Esophagus (tissue), 2 donors: ENCODE measurements around the gene LDHAL6B. TPM values are rescaled to one million over a fixed set of nuclear protein-coding genes. Genes with fewer than 3 reads are reported as not detected.

ENCODE experiments used
- H3K27ac ChIP-seq, 2 donors: one replicate each; pipeline ENCODE4 v1.5.1; 2013; ENCODE audit warnings: low read depth in 2 of 2, mild to moderate bottlenecking in 2 of 2, inconsistent platforms in 1 of 2, low read length in 1 of 2, moderate library complexity in 1 of 2
- H3K27me3 ChIP-seq, 2 donors: one replicate each; pipeline ENCODE4 v1.6.1; 2013; ENCODE audit warnings: low read length in 2 of 2, control low read depth in 1 of 2, mild to moderate bottlenecking in 1 of 2; ENCODE audit not compliant: insufficient read depth in 2 of 2, control insufficient read depth in 1 of 2
- H3K36me3 ChIP-seq, 2 donors: one replicate each; pipeline ENCODE4 v1.6.1; 2013; ENCODE audit warnings: low read length in 1 of 2; ENCODE audit not compliant: control insufficient read depth in 2 of 2, insufficient read depth in 2 of 2
- H3K4me1 ChIP-seq, 2 donors: one replicate each; pipeline ENCODE4 v1.6.1; 2013; ENCODE audit warnings: low read length in 1 of 2; ENCODE audit not compliant: control insufficient read depth in 2 of 2, insufficient read depth in 2 of 2
- H3K4me3 ChIP-seq, 2 donors: one replicate each; pipeline ENCODE4 v1.5.1; 2013; ENCODE audit warnings: low read length in 2 of 2, mild to moderate bottlenecking in 2 of 2, low read depth in 1 of 2, moderate library complexity in 1 of 2
- H3K9me3 ChIP-seq, 2 donors: one replicate each; pipeline ENCODE4 v1.6.1; 2013; ENCODE audit warnings: mild to moderate bottlenecking in 2 of 2, low read depth in 1 of 2, low read length in 1 of 2, moderate library complexity in 1 of 2; ENCODE audit not compliant: control insufficient read depth in 2 of 2, insufficient read depth in 1 of 2
- WGBS, 2 donors: extraction: QIAGEN DNeasy Blood & Tissue Kit; methylation state at CpG; one replicate each; pipeline ENCODE4 v1.1.7; 2013; 5-methylcytosine and 5-hydroxymethylcytosine counted together
- polyA plus RNA-seq, 2 donors: library from polyadenylated mRNA; stranded (reverse); fragments of 200-250 nt; gene quantifications; one replicate each; pipeline ENCODE4 v1.2.3, GENCODE V29; 2013
- donor health status: healthy with polysubstance abuse.
- donor health status: Bipolar disorder and iron deficiency.

Gene LDHAL6B
- polyA plus RNA-seq, 2 donors = not detected

- Histone ChIP-seq H3K27ac (no peak overlapping the region), H3K36me3 (peaks cover 5 to 23% of the 10 kb centered on the region in 2 donors), H3K4me3 (no peak overlapping the region), H3K4me1 (no peaks in the 10 kb centered on the region), H3K27me3 (no peaks in the 10 kb centered on the region), H3K9me3 (no peaks in the 10 kb centered on the region)
- 83 to 84% methylated on average over 9 of the region's 9 CpGs for WGBS, 2 donors
These were observed 612 bp upstream of the LDHAL6B start for GRCh38 chr15:59205839-59206622.

DNA sequence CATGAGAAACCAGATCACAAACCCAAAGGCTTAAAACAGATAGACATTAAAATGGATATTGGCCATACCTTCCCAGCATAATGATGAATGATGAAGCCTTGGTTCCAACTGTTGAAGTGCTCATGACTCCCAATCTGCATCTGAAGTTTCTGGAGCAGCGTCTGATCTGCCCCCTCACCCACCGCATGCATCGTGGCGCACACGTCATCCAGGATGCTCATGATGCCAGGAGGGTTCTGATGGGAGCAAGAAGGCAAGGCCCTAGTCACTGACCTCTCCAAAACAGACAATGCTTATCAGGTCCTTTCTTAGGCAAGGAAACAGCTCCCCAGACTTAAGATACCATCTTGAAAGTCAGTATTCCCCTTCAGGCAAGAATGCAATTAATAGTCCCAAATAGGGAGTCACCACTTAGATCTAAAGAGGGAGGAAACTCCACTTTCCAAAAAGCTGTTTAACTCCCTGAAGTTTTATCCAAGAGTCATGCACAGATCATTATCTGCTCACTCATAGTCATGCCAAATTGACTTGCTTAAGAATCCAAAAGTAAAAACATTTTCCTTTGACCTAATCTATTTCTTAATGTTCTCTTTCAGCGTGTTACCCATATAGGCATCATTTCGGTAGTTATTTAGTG, 2.1 kb downstream of the LDHAL6B start:
- 97% methylated on average over 7 of the region's 7 CpGs for WGBS, 2 donors
- Histone ChIP-seq H3K27me3 (no peaks in the 10 kb centered on the region), H3K4me3 (no peak overlapping the region), H3K27ac (no peak overlapping the region), H3K9me3 (no peaks in the 10 kb centered on the region), H3K4me1 (no peaks in the 10 kb centered on the region), H3K36me3 (peaks cover 5 to 20% of the 10 kb centered on the region in 2 donors)

GRCh38 chr15:59210186-59210585, 3.5 kb downstream of the LDHAL6B start:
- H3K4me3 ChIP-seq = no peak overlapping the region
- H3K27ac ChIP-seq = no peak overlapping the region
- H3K4me1 ChIP-seq = no peaks in the 10 kb centered on the region
- H3K36me3 ChIP-seq = peaks cover 3 to 12% of the 10 kb centered on the region in 2 donors
- 93 to 95% methylated on average over 2 of the region's 2 CpGs for WGBS, 2 donors
- no peaks in the 10 kb centered on the region for H3K9me3 ChIP-seq
- H3K27me3 ChIP-seq = no peaks in the 10 kb centered on the region

- Histone ChIP-seq H3K27ac (no peak overlapping the region), H3K27me3 (no peaks in the 10 kb centered on the region), H3K36me3 (peaks cover 4% of the 10 kb centered on the region in 2 donors), H3K4me3 (no peak overlapping the region), H3K4me1 (no peaks in the 10 kb centered on the region), H3K9me3 (no peaks in the 10 kb centered on the region)
- 89 to 93% methylated on average over 5 of the region's 5 CpGs for WGBS, 2 donors
These were observed 10.3 kb downstream of the LDHAL6B start for GRCh38 chr15:59216911-59217310.

DNA sequence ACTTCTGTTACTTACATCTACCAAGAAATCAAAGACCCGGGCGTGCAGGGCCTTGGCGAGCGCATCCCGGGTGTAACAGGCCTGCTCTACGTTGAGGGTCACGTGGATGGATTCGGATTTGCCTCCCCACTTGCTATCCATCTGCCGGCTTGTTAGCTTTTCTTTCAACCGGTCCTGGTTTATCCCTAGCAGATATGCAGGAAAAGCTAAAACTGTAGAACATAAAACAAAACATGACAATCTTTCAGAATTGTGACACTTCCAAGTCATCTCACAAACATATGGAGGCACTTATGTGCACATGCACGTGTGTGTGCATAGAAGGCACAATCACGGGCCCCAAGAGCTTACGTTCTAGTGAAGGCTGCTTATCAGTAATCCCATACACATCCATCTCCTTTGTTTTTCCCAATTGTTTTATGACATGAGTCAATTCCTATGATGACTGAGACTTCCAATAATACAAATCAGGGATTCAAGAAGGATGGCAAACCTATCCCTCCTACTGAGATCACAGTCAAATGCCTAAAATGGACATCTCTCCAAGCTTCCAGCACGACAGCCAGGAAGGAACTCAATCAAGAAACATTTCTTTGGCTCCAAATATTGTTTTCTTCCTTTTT, 11.3 kb downstream of the LDHAL6B start:
- no peak overlapping the region for H3K27ac ChIP-seq
- H3K36me3 ChIP-seq = peaks cover 4 to 6% of the 10 kb centered on the region in 2 donors
- no peak overlapping the region for H3K4me3 ChIP-seq
- H3K9me3 ChIP-seq = no peaks in the 10 kb centered on the region
- no peaks in the 10 kb centered on the region for H3K27me3 ChIP-seq
- 93% methylated on average over 14 of the region's 14 CpGs for WGBS, 2 donors
- no peaks in the 10 kb centered on the region for H3K4me1 ChIP-seq

DNA sequence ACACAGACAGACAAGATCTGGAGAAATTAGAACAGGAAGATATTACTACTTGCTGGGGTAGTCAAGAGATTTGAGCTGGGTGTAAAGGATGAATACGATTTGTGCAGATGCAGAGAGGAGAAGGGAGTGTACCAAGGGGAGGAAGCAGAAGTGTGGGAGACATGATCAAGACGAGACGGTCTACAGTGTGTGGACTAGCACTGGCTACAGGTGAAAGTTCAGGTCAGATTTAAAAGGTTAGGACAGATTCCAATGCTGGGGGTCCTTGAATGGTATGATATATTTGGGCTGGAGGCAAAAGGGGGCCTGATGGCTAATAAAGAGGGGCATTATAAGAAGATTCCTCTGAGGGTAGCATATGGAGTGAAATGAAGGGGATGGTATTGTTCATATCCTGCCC, 12.1 kb downstream of the LDHAL6B start:
- no peaks in the 10 kb centered on the region for H3K4me1 ChIP-seq
- H3K4me3 ChIP-seq = no peak overlapping the region
- no peaks in the 10 kb centered on the region for H3K9me3 ChIP-seq
- H3K27me3 ChIP-seq = no peaks in the 10 kb centered on the region
- WGBS, 2 donors = 87 to 97% methylated on average over 3 of the region's 3 CpGs
- H3K27ac ChIP-seq = no peak overlapping the region
- peaks cover 5 to 7% of the 10 kb centered on the region in 2 donors for H3K36me3 ChIP-seq

DNA sequence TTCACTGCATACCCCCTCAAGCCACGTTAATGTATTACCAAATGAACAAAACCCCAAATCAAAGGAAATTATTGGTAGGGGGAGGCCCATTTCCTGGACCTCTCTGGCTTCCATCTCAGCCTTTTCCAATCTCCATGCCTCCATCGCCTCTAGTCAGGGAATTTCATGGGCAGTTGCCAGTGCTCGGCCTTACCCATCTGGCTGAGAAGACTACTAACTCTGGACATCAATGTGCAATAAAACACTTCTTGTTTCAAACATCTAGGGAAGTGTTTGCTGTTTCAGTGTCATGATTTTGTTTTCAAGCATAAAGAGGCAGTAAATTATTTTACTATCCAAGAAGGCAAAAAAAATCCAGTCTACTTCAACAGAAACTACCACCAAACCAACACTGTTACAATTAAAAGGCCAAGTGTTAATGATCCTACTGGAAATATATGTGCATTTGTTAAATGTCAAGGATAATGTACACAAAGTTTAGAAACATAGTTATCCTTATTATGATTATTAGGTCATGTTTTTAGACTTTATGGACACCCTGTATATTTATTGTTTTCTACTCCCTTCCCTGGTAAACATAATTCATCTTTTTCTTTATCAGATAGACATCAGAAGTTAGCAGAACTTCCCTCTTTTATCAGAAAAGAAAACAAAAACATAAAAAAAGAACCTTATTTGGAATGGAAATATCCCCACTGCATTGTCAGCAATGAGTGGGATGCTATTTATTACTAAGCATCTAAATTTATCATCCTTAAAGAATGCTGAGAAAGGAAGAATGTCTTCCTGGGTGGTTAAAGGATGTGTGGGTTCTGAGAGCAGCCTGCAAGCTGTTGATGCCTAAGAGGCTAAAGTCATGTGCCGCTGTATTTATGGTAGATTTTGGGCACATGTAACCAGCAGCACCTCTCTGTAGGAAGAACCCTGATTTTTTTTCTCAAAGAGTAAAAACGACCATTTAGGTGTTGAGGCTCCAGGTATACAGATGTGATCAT, 15.2 kb downstream of the LDHAL6B start:
- Histone ChIP-seq H3K27ac (no peak overlapping the region), H3K9me3 (no peaks in the 10 kb centered on the region), H3K27me3 (no peaks in the 10 kb centered on the region), H3K36me3 (peaks cover 10 to 12% of the 10 kb centered on the region in 2 donors), H3K4me3 (no peak overlapping the region), H3K4me1 (no peaks in the 10 kb centered on the region)
- WGBS, 2 donors = 78 to 80% methylated on average over 5 of the region's 5 CpGs

DNA sequence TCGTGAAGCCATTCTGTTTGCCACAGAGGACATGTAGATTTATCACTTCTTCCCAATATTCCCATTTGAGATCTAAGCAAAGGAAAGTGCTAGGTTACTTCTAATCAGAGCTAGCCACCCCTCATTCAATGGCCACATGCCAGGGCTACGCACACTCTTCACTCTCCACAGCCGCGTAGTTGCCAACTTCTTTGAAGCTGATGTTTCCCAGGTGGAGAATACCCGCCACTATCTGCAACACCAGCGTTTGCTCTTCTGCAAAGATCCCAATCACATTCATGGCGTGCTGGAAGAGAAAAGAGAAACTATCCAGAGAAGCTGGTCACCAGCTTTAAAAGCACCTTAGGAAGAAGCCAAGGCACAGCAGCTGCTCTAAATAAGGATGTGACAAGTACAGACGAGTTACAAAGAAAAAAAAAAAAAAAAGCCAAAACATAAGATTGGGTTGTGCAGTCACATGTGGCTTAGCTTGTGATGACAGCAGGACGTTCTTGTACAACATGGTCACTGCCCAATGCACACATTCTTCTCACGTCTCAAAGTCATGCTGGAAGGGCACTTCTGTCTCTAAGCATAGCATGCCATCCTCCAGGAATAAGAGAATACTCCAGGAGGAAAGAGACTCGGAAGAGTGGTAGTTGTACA, 16.4 kb downstream of the LDHAL6B start:
- no peaks in the 10 kb centered on the region for H3K27me3 ChIP-seq
- H3K9me3 ChIP-seq = no peaks in the 10 kb centered on the region
- H3K36me3 ChIP-seq = peaks cover 10% of the 10 kb centered on the region in 2 donors
- H3K4me3 ChIP-seq = no peak overlapping the region
- no peaks in the 10 kb centered on the region for H3K4me1 ChIP-seq
- 86 to 87% methylated on average over 11 of the region's 11 CpGs for WGBS, 2 donors
- no peak overlapping the region for H3K27ac ChIP-seq
